ENCODE data around the gene MAP3K7. TPM values are rescaled to one million over a fixed set of nuclear protein-coding genes. Genes with fewer than 3 reads are reported as not detected.

The MAP3K7 gene
- total RNA-seq, 1 donor from 2014 or later, result 16.4 TPM

GRCh38 chr6:90467546-90467945 is 119.3 kb downstream of the MAP3K7 start:
- ATAC-seq, result no peak
- intact Hi-C loops (cut with micrococcal nuclease), result no loop called here
- DNase-seq, result no peak

- ATAC-seq, result no peak
- intact Hi-C loops (cut with micrococcal nuclease), result no loop called here
- DNase-seq, result no peak
Measured at GRCh38 chr6:90466154-90466940, 120.5 kb downstream of the MAP3K7 start.

GRCh38 chr6:90465686-90466085 is 121.2 kb downstream of the MAP3K7 start:
- DNase-seq (no peak), ATAC-seq (no peak)
- intact Hi-C loops (cut with micrococcal nuclease), result no loop called here

- intact Hi-C loops (cut with micrococcal nuclease), result no loop called here
- ATAC-seq, result no peak
- DNase-seq, result no peak
Measured at GRCh38 chr6:90464507-90464906, 122.4 kb downstream of the MAP3K7 start.

DNA sequence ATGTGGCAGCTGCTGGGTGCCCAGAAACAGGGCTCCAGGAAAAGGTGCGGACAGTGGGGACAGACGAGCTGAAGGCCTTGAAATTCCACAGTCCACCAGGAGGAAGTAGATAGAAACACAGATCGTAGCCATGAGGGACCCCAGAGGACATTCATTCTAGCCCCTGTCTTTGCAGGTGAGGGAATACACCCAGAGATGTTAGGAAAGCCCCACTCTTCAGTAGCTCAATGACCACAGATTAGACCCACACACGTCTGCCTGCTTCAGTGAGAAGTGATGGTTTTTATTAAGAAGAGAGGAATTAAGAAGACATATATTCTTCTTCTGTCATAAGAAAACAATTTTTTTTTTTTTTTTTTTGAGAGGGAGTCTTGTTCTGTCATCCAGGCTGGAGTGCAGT is 123.0 kb downstream of the MAP3K7 start:
- DNase-seq, result no peak
- ATAC-seq, result no peak
- intact Hi-C loops (cut with micrococcal nuclease), result no loop called here

All from left ventricle myocardium superior (tissue), 1 donor.